ENCODE measurements around the gene HOMEZ. TPM values are rescaled to one million over a fixed set of nuclear protein-coding genes. Genes with fewer than 3 reads are reported as not detected.

HOMEZ gene
- total and polyA plus RNA-seq, 2 of the 8 experiments (the other 6 are each of a cell fraction or from before 2014, with no cell fraction given) = 9.1 to 15.9 TPM

DNA sequence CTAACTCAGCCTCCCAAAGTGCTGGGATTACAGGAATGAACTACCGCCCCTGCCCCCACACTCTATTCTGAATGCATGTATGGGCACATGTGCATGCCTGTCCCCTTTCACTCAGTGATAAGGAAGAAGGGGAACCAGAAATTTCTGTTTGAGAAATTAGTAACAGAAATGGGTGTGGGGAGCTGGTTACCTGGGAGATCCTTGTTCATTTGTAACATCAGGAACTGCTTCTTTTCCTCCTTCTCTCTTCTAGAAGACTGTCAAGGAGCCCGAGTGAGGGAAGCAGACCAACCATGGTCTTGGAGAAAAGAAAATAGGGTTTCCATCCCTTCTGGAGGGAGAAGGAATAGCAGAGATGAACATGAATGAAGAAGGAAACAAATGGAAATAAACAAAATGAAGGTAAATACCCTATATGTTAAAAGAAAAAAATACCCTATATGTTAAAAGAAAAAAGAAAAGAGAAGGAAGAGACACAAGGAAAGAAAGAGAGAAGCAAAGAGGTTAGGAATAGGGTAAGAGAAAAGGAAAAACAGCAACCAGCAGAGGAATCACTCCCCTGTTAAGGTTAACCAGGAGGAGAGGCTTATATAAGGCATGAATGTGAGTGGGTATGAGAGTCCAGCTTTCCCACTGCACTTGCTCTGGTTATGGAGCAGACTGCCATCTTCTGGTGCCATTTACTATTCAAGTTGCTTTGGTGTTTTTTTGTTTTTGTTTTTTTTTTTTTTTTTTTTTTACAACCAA is 13.5 kb upstream of the HOMEZ start:
- Histone ChIP-seq H3K27ac (ENCODE audit: low read depth, low read length) (no peak overlapping the region), H3K4me3 (ENCODE audit: extremely low read depth in 1 of 4, insufficient read depth in 2 of 4, low read depth in 3 of 4, low read length in 4 of 4) (no peak overlapping the region), H4K91ac (replicated peaks; ENCODE audit: insufficient read length, low read length) (no peak overlapping the region), H3K56ac (replicated peaks; ENCODE audit: insufficient read length, low read depth, low read length) (no peak overlapping the region), H2BK20ac (ENCODE audit: low read length) (no peak overlapping the region), H3K23me2 (ENCODE audit: low read depth, low read length) (peaks cover 15% of the 10 kb centered on the region), H2AFZ (ENCODE audit: low read length) (no peak overlapping the region), H4K5ac (ENCODE audit: insufficient read length, low read depth, low read length) (no peak overlapping the region), H2BK15ac (ENCODE audit: low read length) (no peak overlapping the region), H3K18ac (ENCODE audit: extremely low read depth, low read length) (no peak overlapping the region), H3K4ac (replicated peaks; ENCODE audit: insufficient read length, low read depth, low read length) (no peak overlapping the region), H2BK12ac (ENCODE audit: low read depth, low read length) (no peak overlapping the region), H3K9me3 (ENCODE audit: insufficient read depth in 2 of 2, low read depth in 1 of 2, low read length in 1 of 2) (no peaks in the 10 kb centered on the region), H4K8ac (ENCODE audit: extremely low read depth, insufficient read depth, low read length) (no peak overlapping the region), H2BK120ac (replicated peaks; ENCODE audit: low read depth, low read length) (no peak overlapping the region), H3K23ac (ENCODE audit: insufficient read length) (no peak overlapping the region), H3K79me1 (ENCODE audit: low read depth, low read length) (no peaks in the 10 kb centered on the region), H3K79me2 (ENCODE audit: control insufficient read depth in 1 of 2, insufficient read depth in 2 of 2, low read length in 2 of 2) (no peaks in the 10 kb centered on the region), H3K9ac (replicated peaks in 1 of 4; ENCODE audit: extremely low read depth in 1 of 4, low read depth in 3 of 4, low read length in 3 of 4) (no peak overlapping the region), H3K36me3 (ENCODE audit: control insufficient read depth in 2 of 4, insufficient read depth in 4 of 4, low read length in 3 of 4) (no peaks in the 10 kb centered on the region), H3K27me3 (replicated peaks in 1 of 4; ENCODE audit: control insufficient read depth in 3 of 4, extremely low read depth in 1 of 4, insufficient read depth in 3 of 4, low read length in 3 of 4) (peaks cover 19 to 57% (median 48%) of the 10 kb centered on the region in 4 experiments), H2AK5ac (ENCODE audit: low read depth, low read length) (no peak overlapping the region), H3K14ac (ENCODE audit: insufficient read length) (no peak overlapping the region), H4K20me1 (replicated peaks in 1 of 2; ENCODE audit: control insufficient read depth in 1 of 2, insufficient read depth in 2 of 2, low read length in 2 of 2) (peaks cover 3 to 5% of the 10 kb centered on the region in 2 experiments), H3K4me1 (replicated peaks in 1 of 4; ENCODE audit: control insufficient read depth in 3 of 4, insufficient read depth in 4 of 4, low read length in 3 of 4) (peaks cover 0 to 7% (median 1%) of the 10 kb centered on the region in 4 experiments; a peak in 3 of 7 replicates), H3K4me2 (ENCODE audit: insufficient read depth in 1 of 2, low read depth in 2 of 2, low read length in 2 of 2) (no peak overlapping the region), H2BK5ac (ENCODE audit: low read depth, low read length) (no peak overlapping the region)
- TF ChIP-seq RAD21 (IDR thresholded peaks at IDR 0.05 in 1 of 2, conservative IDR thresholded peaks at IDR 0.05 in 1 of 2; ENCODE audit: low read depth in 2 of 2, low read length in 2 of 2) (peak; percentile 23 to 31; a peak in 3 of 4 replicates), TCF12 (IDR thresholded peaks at IDR 0.05; ENCODE audit: low read depth, low read length) (no peak)
- DNase-seq (ENCODE audit: low read depth in 1 of 2, low spot score in 2 of 2) (no peak), FAIRE-seq (no peak)
- CTCF ChIA-PET (ENCODE audit: partially characterized antibody) = interaction anchor here (0.7 to 5.6 kb wide), 6 partner anchors 13 to 110 kb away, joined by 3 to 34 read pairs (median 8); partner anchors contain the start of gene PABPN1
- POLR2A ChIA-PET (ENCODE audit: partially characterized antibody) = no interaction called here
- 90% methylated on average over 2 of the region's 2 CpGs; no CpG with 5 or more reads in 1 of the 2 experiments for WGBS, 2 experiments (ENCODE audit: extremely low coverage in 1 of 2, insufficient coverage in 1 of 2, insufficient read length in 1 of 2, insufficient replicate concordance in 2 of 2, low coverage in 1 of 2, low lambda C conversion rate in 2 of 2, missing lambda C conversion rate in 1 of 2)

Measured in H1 (cell line).